Measurements from ENCODE around the gene FLYWCH1. TPM values are rescaled to one million over a fixed set of nuclear protein-coding genes. Genes with fewer than 3 reads are reported as not detected.
"Not testable (repeated sequence)": the region's sequence is repeated elsewhere in the genome, so short reads cannot be mapped to it uniquely, and the experiment has no call there.

FLYWCH1 gene
- total and polyA plus RNA-seq, 2 experiments from 2014 or later = 16.0 to 44.7 TPM

DNA sequence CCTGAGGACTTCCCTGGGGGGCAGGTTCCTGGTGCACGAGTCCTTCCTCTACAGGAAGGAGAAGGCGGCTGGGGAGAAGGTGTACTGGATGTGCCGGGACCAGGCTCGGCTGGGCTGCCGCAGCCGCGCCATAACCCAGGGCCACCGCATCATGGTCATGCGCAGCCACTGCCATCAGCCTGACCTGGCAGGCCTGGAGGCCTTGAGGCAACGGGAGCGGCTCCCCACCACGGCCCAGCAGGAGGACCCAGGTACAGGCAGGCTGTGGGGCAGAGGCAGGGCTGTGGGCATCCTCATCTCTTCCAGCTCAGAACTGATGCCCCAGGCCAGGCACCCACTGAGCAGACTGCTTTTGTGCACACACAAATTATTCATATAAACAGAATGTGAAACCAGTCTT lies 26.5 kb downstream of the FLYWCH1 start:
- no peaks in the 10 kb centered on the region for H3F3A ChIP-seq (ENCODE audit: insufficient read depth)
- no peak for DNase-seq
- no peak overlapping the region for H3K4me2 ChIP-seq (ENCODE audit: unreplicated experiment)
- no peak overlapping the region for H3K9ac ChIP-seq
- no peak overlapping the region for H2AFZ ChIP-seq
- no peak overlapping the region for H3K4me3 ChIP-seq
- H3K27ac ChIP-seq = no peak overlapping the region
- H4K20me1 ChIP-seq (ENCODE audit: insufficient read depth) = no peaks in the 10 kb centered on the region
- H3K27me3 ChIP-seq (replicated peaks; ENCODE audit: insufficient read depth) = no peaks in the 10 kb centered on the region
- H3K4me1 ChIP-seq (ENCODE audit: insufficient read depth) = no peaks in the 10 kb centered on the region
- WGBS, 2 experiments (ENCODE audit: low coverage in 1 of 2, low lambda C conversion rate in 2 of 2, missing lambda C conversion rate in 2 of 2) = 93 to 96% methylated on average over 11 to 12 of the region's 12 CpGs
- H3K36me3 ChIP-seq (ENCODE audit: low read depth) = peaks cover 23% of the 10 kb centered on the region; the same call in 1 of the 2 replicates
- in situ Hi-C loops (cut with MboI) = no loop called here
- no peaks in the 10 kb centered on the region for H3K79me2 ChIP-seq (ENCODE audit: insufficient read depth)
- no peaks in the 10 kb centered on the region for H3K9me3 ChIP-seq (ENCODE audit: low read depth)
- TF ChIP-seq EZH2phosphoT487 (IDR thresholded peaks at IDR 0.05; ENCODE audit: insufficient read depth, low read depth) (no peak), EZH2 (IDR thresholded peaks at IDR 0.05; ENCODE audit: insufficient read depth, poor library complexity, severe bottlenecking) (no peak)
- H3K9me2 ChIP-seq (ENCODE audit: insufficient read depth) = no peaks in the 10 kb centered on the region

DNA sequence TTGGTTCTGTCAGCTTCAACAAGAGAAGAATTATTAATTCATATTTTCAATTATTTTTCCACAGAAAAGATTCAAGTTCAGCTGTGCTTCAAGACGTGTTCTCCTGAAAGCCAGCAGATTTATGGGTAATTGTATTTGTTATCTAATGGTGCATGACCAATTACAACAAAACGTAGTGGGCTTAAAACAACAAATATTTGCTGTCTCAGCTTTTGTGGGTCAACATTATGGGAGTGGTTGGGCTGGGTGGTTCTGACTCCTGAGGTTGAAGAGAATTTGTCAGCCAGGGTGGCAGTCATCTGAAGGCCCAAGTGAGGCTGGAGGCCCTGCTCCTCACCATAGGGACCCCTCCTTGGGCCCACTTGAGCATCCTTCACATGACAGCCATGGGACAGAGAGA lies 28.2 kb downstream of the FLYWCH1 start:
- H3K9me2 ChIP-seq (ENCODE audit: insufficient read depth) = no peaks in the 10 kb centered on the region
- no peak overlapping the region for H2AFZ ChIP-seq
- in situ Hi-C loops (cut with MboI) = no loop called here
- DNase-seq = no peak
- H3K36me3 ChIP-seq (ENCODE audit: low read depth) = peaks cover 23% of the 10 kb centered on the region; the same call in 1 of the 2 replicates
- H3K27me3 ChIP-seq (replicated peaks; ENCODE audit: insufficient read depth) = no peaks in the 10 kb centered on the region
- H3K4me1 ChIP-seq (ENCODE audit: insufficient read depth) = no peaks in the 10 kb centered on the region
- H3K9me3 ChIP-seq (ENCODE audit: low read depth) = no peaks in the 10 kb centered on the region
- H3K4me3 ChIP-seq = no peak overlapping the region
- TF ChIP-seq EZH2 (IDR thresholded peaks at IDR 0.05; ENCODE audit: insufficient read depth, poor library complexity, severe bottlenecking) (no peak), EZH2phosphoT487 (IDR thresholded peaks at IDR 0.05; ENCODE audit: insufficient read depth, low read depth) (no peak)
- no peaks in the 10 kb centered on the region for H4K20me1 ChIP-seq (ENCODE audit: insufficient read depth)
- H3K4me2 ChIP-seq (ENCODE audit: unreplicated experiment) = no peak overlapping the region
- no peaks in the 10 kb centered on the region for H3F3A ChIP-seq (ENCODE audit: insufficient read depth)
- H3K79me2 ChIP-seq (ENCODE audit: insufficient read depth) = no peaks in the 10 kb centered on the region
- no peak overlapping the region for H3K27ac ChIP-seq
- no peak overlapping the region for H3K9ac ChIP-seq
- 97 to 100% methylated on average over 2 of the region's 2 CpGs for WGBS, 2 experiments (ENCODE audit: low coverage in 1 of 2, low lambda C conversion rate in 2 of 2, missing lambda C conversion rate in 2 of 2)

DNA sequence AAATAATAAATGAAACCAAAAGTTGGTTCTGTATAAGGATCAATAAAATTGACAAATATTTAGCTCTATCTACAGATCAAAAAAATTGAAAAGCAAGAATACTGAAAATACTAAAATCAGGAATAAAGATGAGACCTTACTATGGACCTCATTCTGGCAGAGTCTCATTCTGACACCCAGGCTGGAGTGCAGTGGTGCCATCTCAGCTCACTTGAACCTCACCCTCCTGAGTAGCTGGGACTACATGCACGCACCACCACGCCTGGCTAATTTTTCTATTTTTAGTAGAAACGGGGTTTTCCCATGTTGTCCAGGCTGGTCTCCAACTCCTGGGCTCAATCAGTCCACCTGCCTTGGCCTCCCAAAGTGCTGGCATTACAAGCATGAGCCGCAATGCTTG lies 30.3 kb downstream of the FLYWCH1 start:
- Histone ChIP-seq H3F3A (ENCODE audit: insufficient read depth) (no peaks in the 10 kb centered on the region), H3K9ac (no peak overlapping the region), H3K27me3 (replicated peaks; ENCODE audit: insufficient read depth) (no peaks in the 10 kb centered on the region), H3K36me3 (ENCODE audit: low read depth) (peaks cover 30% of the 10 kb centered on the region; the same call in 1 of the 2 replicates), H2AFZ (no peak overlapping the region), H3K9me2 (ENCODE audit: insufficient read depth) (no peaks in the 10 kb centered on the region), H3K9me3 (ENCODE audit: low read depth) (no peaks in the 10 kb centered on the region), H3K79me2 (ENCODE audit: insufficient read depth) (no peaks in the 10 kb centered on the region), H3K27ac (no peak overlapping the region), H3K4me3 (no peak overlapping the region), H3K4me1 (ENCODE audit: insufficient read depth) (no peaks in the 10 kb centered on the region), H3K4me2 (ENCODE audit: unreplicated experiment) (no peak overlapping the region), H4K20me1 (ENCODE audit: insufficient read depth) (no peaks in the 10 kb centered on the region)
- in situ Hi-C loops (cut with MboI) = no loop called here
- 92 to 95% methylated on average over 4 of the region's 4 CpGs for WGBS, 2 experiments (ENCODE audit: low coverage in 1 of 2, low lambda C conversion rate in 2 of 2, missing lambda C conversion rate in 2 of 2)
- no peak for DNase-seq
- TF ChIP-seq EZH2 (IDR thresholded peaks at IDR 0.05; ENCODE audit: insufficient read depth, poor library complexity, severe bottlenecking) (no peak), EZH2phosphoT487 (IDR thresholded peaks at IDR 0.05; ENCODE audit: insufficient read depth, low read depth) (no peak)

DNA sequence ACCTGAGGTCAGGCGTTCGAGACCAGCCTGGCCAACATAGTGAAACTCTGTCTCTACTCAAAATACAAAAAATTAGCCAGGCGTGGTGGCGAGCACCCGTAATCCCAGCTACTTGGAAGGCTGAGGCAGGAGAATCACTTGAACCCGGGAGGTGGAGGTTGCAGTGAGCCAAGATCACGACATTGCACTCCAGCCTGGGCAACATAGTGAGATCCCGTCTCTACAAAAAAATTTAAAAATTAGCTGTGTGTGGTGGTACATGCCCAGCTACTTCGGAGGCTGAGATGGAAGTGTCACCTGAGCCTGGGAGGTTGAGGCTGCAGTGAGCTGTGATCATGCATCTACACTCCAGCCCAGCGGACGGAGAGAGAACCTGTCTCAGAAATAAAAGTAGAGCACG lies 32.0 kb downstream of the FLYWCH1 start:
- H3K9me2 ChIP-seq (ENCODE audit: insufficient read depth); H3K4me1 ChIP-seq (ENCODE audit: insufficient read depth); H3K4me3 ChIP-seq; H3K9me3 ChIP-seq (ENCODE audit: low read depth); H3F3A ChIP-seq (ENCODE audit: insufficient read depth); H3K4me2 ChIP-seq (ENCODE audit: unreplicated experiment); DNase-seq; H3K9ac ChIP-seq; H2AFZ ChIP-seq; H3K27me3 ChIP-seq (replicated peaks; ENCODE audit: insufficient read depth); H3K79me2 ChIP-seq (ENCODE audit: insufficient read depth); in situ Hi-C loops (cut with MboI); H3K27ac ChIP-seq; H4K20me1 ChIP-seq (ENCODE audit: insufficient read depth): not testable (repeated sequence)
- WGBS, 2 experiments (ENCODE audit: low coverage in 1 of 2, low lambda C conversion rate in 2 of 2, missing lambda C conversion rate in 2 of 2) = 73 to 78% methylated on average over 11 to 12 of the region's 12 CpGs
- peaks cover 30% of the 10 kb centered on the region; the same call in 1 of the 2 replicates for H3K36me3 ChIP-seq (ENCODE audit: low read depth)

DNA sequence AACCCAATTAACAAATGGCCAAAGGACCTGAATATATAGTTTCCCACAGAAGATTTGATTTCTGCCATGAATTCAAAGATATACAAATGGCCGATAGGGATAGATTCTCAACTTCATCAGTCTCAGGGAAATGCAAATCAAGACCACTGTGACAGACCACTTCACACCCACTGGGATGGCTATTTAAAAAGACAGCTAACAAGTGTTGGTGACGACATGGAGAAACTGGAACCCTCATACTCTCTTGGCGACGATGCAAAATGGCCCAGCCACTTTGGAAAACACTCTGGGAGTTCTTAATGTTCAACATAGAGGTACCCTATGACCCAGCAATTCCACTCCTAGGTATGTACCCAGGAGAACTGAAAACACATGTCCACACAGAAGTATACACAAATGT lies 34.9 kb downstream of the FLYWCH1 start:
- no peak for DNase-seq

More for the DNA sequence above, 34.9 kb downstream of the FLYWCH1 start:
- Histone ChIP-seq H3K79me2 (ENCODE audit: insufficient read depth) (no peaks in the 10 kb centered on the region), H3K36me3 (ENCODE audit: low read depth) (0 out of 2 replicates have a peak, but pooled peaks cover 7% of the 10 kb centered on the region), H3K9me2 (ENCODE audit: insufficient read depth) (no peaks in the 10 kb centered on the region), H2AFZ (no peak overlapping the region), H3F3A (ENCODE audit: insufficient read depth) (no peaks in the 10 kb centered on the region), H3K4me1 (ENCODE audit: insufficient read depth) (no peaks in the 10 kb centered on the region), H3K4me2 (ENCODE audit: unreplicated experiment) (no peak overlapping the region), H3K4me3 (no peak overlapping the region), H3K9ac (no peak overlapping the region), H3K27me3 (replicated peaks; ENCODE audit: insufficient read depth) (no peaks in the 10 kb centered on the region), H3K9me3 (ENCODE audit: low read depth) (no peaks in the 10 kb centered on the region), H3K27ac (no peak overlapping the region), H4K20me1 (ENCODE audit: insufficient read depth) (no peaks in the 10 kb centered on the region)
- TF ChIP-seq EZH2phosphoT487 (IDR thresholded peaks at IDR 0.05; ENCODE audit: insufficient read depth, low read depth) (no peak), EZH2 (IDR thresholded peaks at IDR 0.05; ENCODE audit: insufficient read depth, poor library complexity, severe bottlenecking) (no peak)
- 94 to 95% methylated on average over 4 of the region's 4 CpGs for WGBS, 2 experiments (ENCODE audit: low coverage in 1 of 2, low lambda C conversion rate in 2 of 2, missing lambda C conversion rate in 2 of 2)
- in situ Hi-C loops (cut with MboI) = no loop called here

All from GM23248 (cell line).